Loucy (cell line): Measurements from ENCODE around the gene NOC2L.

Source experiments
- CTCF ChIP-seq: fragments of 200-600 bp; sonication (generic); conservative IDR thresholded peaks from 2 replicates; pipeline ENCODE4 v1.5.1; 2014; ENCODE audit warnings: mild to moderate bottlenecking, antibody characterized with exemption, low read length
- EZH2phosphoT487 ChIP-seq: fragments of 200-600 bp; IDR thresholded peaks from 2 replicates; pipeline ENCODE4 v1.6.1; 2018; ENCODE audit warnings: antibody characterized with exemption, mild to moderate bottlenecking, moderate library complexity, borderline replicate concordance

- TF ChIP-seq CTCF, result no peak
- no peak for TF ChIP-seq EZH2phosphoT487
Measured at GRCh38 chr1:974293-974640, 15.2 kb upstream of the NOC2L start.
